ENCODE measurements around the gene SARS1. TPM values are rescaled to one million over a fixed set of nuclear protein-coding genes. Genes with fewer than 3 reads are reported as not detected.

The SARS1 gene
- total RNA-seq, 1 donor from 2014 or later: 134 TPM

DNA sequence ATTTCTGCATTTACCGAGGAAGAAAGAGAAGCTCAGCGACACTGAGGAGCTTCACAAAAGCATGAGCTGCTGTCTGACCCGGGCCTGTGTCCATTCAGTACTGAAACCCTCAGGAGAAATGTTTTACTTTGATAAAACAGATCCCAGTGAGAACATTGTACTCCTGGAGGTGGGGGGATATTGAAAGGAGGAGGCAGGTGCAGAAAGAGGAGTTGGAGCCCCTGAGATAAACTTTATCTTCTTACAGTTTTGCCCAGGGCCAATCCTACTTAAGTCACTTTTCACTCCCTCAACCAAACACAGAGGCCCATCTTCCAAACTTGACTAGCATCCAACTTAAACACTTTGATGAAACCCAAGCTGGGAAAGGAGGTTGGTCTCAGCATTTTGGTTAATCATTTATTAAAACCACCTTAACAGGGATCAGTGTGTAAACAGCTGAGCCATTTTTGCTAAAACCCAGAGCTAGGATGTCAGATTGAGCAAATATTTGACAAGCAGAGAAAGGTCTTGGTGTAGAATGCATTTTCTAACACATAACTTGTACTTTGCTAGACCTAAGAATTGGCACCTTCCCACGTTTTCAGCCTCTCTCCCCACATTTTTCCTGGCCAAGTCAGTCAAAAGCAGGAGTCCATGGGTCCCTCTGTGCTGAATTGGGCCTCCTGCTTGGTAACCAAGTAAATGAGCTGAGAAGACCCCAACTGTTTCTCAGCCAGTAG is 32.5 kb upstream of the SARS1 start:
- DNase-seq (ENCODE audit: low spot score in 2 of 2): no peak
- Histone ChIP-seq H3K27me3 (no peaks in the 10 kb centered on the region), H3K4me1 (no peaks in the 10 kb centered on the region), H3K9me3 (no peaks in the 10 kb centered on the region), H3K36me3 (no peaks in the 10 kb centered on the region), H3K27ac (no peak overlapping the region), H3K4me3 (no peak overlapping the region)
- TF ChIP-seq, protein P1, sequence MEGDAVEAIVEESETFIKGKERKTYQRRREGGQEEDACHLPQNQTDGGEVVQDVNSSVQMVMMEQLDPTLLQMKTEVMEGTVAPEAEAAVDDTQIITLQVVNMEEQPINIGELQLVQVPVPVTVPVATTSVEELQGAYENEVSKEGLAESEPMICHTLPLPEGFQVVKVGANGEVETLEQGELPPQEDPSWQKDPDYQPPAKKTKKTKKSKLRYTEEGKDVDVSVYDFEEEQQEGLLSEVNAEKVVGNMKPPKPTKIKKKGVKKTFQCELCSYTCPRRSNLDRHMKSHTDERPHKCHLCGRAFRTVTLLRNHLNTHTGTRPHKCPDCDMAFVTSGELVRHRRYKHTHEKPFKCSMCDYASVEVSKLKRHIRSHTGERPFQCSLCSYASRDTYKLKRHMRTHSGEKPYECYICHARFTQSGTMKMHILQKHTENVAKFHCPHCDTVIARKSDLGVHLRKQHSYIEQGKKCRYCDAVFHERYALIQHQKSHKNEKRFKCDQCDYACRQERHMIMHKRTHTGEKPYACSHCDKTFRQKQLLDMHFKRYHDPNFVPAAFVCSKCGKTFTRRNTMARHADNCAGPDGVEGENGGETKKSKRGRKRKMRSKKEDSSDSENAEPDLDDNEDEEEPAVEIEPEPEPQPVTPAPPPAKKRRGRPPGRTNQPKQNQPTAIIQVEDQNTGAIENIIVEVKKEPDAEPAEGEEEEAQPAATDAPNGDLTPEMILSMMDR (IDR thresholded peaks at IDR 0.05): no peak
- intact Hi-C loops (cut with DNase I): no loop called here

DNA sequence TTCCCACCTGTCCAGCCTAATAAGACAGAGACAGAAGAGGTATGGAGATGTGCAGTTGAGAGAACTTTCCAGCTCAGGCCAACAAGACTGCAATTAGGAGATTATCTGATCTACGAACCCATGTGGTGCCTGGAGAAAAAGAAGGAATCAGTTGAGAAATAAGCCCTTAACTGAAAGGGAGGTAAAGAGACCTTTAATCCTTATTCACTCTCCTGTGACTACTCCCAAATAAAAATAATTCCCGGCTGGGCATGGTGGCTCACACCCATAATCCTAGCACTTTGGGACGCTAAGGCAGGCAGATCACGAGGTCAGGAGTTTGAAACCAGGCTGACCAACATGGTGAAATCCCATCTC is 31.9 kb upstream of the SARS1 start:
- TF ChIP-seq, protein P1 (IDR thresholded peaks at IDR 0.05): no peak
- intact Hi-C loops (cut with DNase I): no loop called here
- DNase-seq (ENCODE audit: low spot score in 2 of 2): no peak
- H3K27ac ChIP-seq: no peak overlapping the region
- H3K4me1 ChIP-seq: no peaks in the 10 kb centered on the region
- H3K4me3 ChIP-seq: no peak overlapping the region
- H3K27me3 ChIP-seq: no peaks in the 10 kb centered on the region
- no peaks in the 10 kb centered on the region for H3K9me3 ChIP-seq
- H3K36me3 ChIP-seq: no peaks in the 10 kb centered on the region

DNA sequence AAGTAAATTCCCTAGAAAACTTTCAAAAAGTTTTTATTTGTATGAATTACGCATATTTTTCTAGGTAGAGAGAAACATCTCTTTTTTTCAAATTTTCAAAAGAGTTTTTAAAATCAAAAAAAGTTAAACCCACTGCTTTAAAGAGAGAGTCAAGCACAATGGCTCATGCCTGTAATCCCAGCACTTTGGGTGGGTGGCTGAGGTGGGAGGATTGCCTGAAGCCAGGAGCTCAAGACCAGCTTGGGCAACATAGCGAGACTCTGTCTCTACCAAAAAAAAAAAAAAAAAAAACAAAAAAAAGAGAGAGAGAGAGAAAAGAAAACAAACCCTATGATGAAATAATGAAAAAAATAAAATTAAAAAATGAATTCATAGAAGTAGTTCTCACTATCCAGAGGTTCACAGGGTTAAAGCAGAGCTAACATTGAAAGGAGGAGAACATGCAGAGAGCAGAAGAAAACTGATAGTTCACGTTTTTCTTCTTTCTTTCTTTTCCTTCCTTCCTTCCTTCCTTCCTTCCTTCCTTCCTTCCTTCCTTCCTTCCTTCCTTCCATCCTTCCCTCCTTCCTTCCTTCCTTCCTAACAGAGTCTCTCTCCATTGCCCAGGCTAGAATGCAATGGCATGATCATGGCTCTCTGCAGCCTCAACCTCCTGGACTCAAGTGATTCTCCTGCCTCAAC is 30.5 kb upstream of the SARS1 start:
- Histone ChIP-seq H3K4me1 (no peaks in the 10 kb centered on the region), H3K36me3 (no peaks in the 10 kb centered on the region), H3K9me3 (no peaks in the 10 kb centered on the region), H3K27ac (no peak overlapping the region), H3K27me3 (no peaks in the 10 kb centered on the region), H3K4me3 (no peak overlapping the region)
- TF ChIP-seq, protein P1 (IDR thresholded peaks at IDR 0.05): no peak
- no peak for DNase-seq (ENCODE audit: low spot score in 2 of 2)
- intact Hi-C loops (cut with DNase I): no loop called here

DNA sequence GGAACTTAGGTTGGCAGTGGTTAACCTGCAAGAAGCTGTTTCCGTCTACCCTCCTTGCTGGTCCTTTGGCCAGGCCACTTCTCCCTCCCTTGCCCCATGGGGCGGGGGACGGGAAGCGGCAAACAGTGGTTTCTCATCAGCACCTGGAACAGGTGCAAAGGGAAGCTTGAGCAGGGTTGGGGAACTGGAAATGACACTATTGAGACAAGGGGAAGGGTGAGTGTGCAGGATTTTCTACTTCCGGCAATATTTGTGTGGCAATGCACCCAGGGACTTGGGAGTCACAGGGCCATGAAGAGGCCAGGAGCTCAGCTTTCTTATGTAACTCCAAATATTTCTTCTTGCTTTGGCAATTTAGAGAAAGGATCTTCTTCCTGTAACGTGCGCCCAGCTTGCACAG is 29.0 kb upstream of the SARS1 start:
- Histone ChIP-seq H3K27ac (no peak overlapping the region), H3K4me1 (no peaks in the 10 kb centered on the region), H3K9me3 (no peaks in the 10 kb centered on the region), H3K4me3 (no peak overlapping the region), H3K27me3 (no peaks in the 10 kb centered on the region), H3K36me3 (no peaks in the 10 kb centered on the region)
- no peak for DNase-seq (ENCODE audit: low spot score in 2 of 2)
- intact Hi-C loops (cut with DNase I): no loop called here
- TF ChIP-seq, protein P1 (IDR thresholded peaks at IDR 0.05): no peak

DNA sequence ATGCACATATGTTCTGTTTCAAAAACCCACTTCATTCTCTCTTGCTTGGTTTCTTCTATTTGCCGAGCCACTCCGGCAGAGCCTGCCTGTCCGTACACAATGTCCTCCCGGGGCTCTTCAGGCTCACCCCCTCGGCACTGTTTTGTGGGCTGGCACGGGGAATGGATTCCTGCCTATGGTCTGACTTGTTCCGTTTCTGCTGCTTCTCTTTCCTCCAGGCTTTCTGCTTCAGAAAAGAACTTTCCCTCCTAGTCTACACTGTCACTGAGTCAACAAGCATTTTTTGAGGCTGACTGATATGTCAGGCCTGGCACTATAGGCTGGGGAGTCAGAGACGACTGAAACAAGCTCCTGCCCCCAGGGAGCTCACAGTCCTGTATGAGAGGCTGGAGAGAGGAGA is 28.4 kb upstream of the SARS1 start:
- H3K27ac ChIP-seq: no peak overlapping the region
- intact Hi-C loops (cut with DNase I): no loop called here
- H3K36me3 ChIP-seq: no peaks in the 10 kb centered on the region
- no peaks in the 10 kb centered on the region for H3K27me3 ChIP-seq
- no peaks in the 10 kb centered on the region for H3K9me3 ChIP-seq
- H3K4me1 ChIP-seq: no peaks in the 10 kb centered on the region
- TF ChIP-seq, protein P1 (IDR thresholded peaks at IDR 0.05): no peak
- no peak for DNase-seq (ENCODE audit: low spot score in 2 of 2)
- H3K4me3 ChIP-seq: no peak overlapping the region

Data from ascending aorta (tissue), 2 donors.